Thoracic aorta (tissue), 2 donors: Measurements from ENCODE around the gene TOX2. TPM values are rescaled to one million over a fixed set of nuclear protein-coding genes. Genes with fewer than 3 reads are reported as not detected.

Experiments
- ATAC-seq: fragments of 150-250 bp; one replicate; pipeline ENCODE4 v1.8.0; 2017; ENCODE audit warnings: low read depth; ENCODE audit not compliant: insufficient number of reproducible peaks, low FRiP score
- DNase-seq: peaks from one replicate; pipeline ENCODE4 v3.0.0-alpha.2; 2020; ENCODE audit warnings: low spot score
- H3K27ac ChIP-seq, 2 donors: fragments of 200-600 bp; sonication (generic); 1 replicate in 1 of 2; 2 replicates in 1 of 2; pipeline ENCODE4 v1.5.1; 2016; ENCODE audit warnings: mild to moderate bottlenecking in 2 of 2, moderate library complexity in 2 of 2
- H3K27me3 ChIP-seq: fragments of 200-600 bp; sonication (generic); replicated peaks from 2 replicates; pipeline ENCODE4 v1.6.0; 2016; ENCODE audit warnings: mild to moderate bottlenecking; ENCODE audit not compliant: insufficient read depth
- H3K36me3 ChIP-seq: fragments of 200-600 bp; sonication (generic); one replicate; pipeline ENCODE4 v1.5.1; 2016
- H3K4me1 ChIP-seq, 2 donors: fragments of 200-600 bp; sonication (generic); 1 replicate in 1 of 2; 2 replicates in 1 of 2; pipeline versions ENCODE4 v1.5.1 to v1.6.0; 2016; ENCODE audit warnings: low read depth in 2 of 2, mild to moderate bottlenecking in 1 of 2; ENCODE audit not compliant: control insufficient read depth in 1 of 2
- H3K4me3 ChIP-seq: fragments of 200-600 bp; sonication (generic); 2 replicates; pipeline ENCODE4 v1.5.1; 2016; ENCODE audit warnings: mild to moderate bottlenecking
- H3K9me3 ChIP-seq: fragments of 200-600 bp; sonication (generic); 2 replicates; pipeline ENCODE4 v1.5.1; 2016
- total RNA-seq, 2 donors: library from RNA; depleted of rRNA; stranded (reverse); fragments of >200 nt; gene quantifications; one replicate each; pipeline versions ENCODE4 v1.1.0 to v1.2.3, GENCODE V29; 2016
- TF ChIP-seq, protein P1 (sequence below): fragments of 200-600 bp; sonication (generic); IDR thresholded peaks from one replicate; pipeline ENCODE4 v1.5.1; 2019; ENCODE audit warnings: antibody characterized with exemption

Gene TOX2
- total RNA-seq, 2 donors from 2014 or later = 4.2 to 14.6 TPM

DNA sequence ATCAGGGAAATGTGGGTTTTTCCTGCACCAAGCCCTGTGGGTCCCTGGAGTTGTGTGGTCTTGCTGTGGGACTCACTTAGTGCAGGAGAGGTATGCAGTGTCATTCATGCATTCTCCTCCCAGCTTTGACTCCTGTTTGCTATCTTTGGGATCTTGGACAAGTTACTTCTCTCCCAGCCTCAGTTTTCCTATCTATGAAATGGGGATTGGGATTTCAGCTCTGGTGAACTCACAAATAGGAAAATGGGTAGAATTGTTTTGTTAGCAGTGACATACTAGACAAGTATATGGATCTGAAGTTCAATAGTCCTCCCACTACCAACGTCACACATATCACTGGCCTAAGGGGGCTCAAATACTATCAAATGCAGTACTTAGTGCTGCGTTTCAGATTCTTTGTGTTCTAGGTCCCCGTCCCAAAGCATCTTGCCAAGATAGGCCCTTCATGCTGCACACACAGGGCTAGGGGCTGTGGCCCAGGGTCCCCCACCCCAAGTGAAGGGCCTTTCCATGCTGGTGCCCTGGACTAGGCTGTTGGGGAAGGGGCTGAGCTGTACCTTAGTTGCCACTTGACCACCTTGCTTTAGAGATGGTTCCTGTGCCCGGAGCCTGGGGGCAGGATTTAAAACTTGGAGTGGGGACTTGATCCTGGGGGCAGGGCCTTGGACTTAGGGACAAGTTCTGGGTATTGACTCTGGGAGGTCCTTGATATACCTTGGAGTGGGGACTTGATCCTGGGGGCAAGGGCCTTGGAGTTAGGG lies 98.0 kb downstream of the TOX2 start:
- Histone ChIP-seq H3K27ac (no peak overlapping the region), H3K9me3 (no peaks in the 10 kb centered on the region), H3K4me1 (peaks cover 13 to 57% of the 10 kb centered on the region in 2 donors), H3K4me3 (no peak overlapping the region), H3K27me3 (no peaks in the 10 kb centered on the region), H3K36me3 (no peaks in the 10 kb centered on the region)
- DNase-seq = no peak
- TF ChIP-seq, protein P1, sequence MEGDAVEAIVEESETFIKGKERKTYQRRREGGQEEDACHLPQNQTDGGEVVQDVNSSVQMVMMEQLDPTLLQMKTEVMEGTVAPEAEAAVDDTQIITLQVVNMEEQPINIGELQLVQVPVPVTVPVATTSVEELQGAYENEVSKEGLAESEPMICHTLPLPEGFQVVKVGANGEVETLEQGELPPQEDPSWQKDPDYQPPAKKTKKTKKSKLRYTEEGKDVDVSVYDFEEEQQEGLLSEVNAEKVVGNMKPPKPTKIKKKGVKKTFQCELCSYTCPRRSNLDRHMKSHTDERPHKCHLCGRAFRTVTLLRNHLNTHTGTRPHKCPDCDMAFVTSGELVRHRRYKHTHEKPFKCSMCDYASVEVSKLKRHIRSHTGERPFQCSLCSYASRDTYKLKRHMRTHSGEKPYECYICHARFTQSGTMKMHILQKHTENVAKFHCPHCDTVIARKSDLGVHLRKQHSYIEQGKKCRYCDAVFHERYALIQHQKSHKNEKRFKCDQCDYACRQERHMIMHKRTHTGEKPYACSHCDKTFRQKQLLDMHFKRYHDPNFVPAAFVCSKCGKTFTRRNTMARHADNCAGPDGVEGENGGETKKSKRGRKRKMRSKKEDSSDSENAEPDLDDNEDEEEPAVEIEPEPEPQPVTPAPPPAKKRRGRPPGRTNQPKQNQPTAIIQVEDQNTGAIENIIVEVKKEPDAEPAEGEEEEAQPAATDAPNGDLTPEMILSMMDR = no peak
- no peak for ATAC-seq

DNA sequence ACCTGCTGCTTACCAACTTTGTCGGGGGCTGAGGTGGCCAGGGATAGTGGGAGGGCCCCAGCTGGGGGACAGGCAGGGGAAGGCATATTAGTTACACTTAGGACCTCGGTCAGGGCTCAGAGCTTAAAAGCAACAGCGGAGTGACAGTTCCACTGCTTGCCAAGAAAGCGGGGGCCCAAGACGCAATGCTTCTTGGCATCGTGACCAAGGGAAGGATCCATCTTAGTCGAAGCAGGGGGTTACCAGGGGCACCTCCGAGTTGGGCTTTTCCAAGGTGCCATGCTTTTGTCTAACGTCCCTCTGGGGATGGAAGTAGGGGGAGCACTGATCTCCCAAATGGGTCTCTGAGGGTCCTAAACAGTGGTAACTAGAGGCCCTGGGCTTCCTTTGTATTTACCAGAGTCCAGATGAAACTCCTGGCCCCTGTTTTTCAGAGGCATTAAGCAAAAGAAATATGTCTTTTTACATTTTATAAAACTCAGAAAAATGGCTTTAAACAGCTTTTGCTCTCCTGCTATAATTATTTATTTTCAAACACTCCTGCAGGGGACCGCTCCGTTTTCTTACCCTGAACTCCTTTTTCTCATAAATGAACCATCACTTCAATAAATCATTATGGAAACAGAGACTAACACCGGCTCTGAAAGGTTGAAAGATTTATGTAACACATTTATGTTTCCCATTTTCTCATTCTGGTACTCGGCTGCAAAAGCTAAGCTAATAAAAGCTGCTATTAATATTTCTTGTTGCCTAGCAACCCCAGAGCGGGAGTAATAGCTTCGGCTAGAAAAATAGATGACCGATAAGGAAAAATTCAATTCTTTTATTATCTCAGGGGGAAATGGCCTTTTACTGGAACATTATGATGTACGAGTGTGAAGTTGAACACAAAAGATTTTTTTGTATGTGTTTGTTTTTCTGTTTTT lies 100.4 kb downstream of the TOX2 start:
- Histone ChIP-seq H3K4me1 (peaks cover 8 to 72% of the 10 kb centered on the region in 2 donors), H3K27ac (peak overlapping the region; percentile 33 to 48), H3K9me3 (no peaks in the 10 kb centered on the region), H3K27me3 (no peaks in the 10 kb centered on the region), H3K4me3 (peak overlapping the region; percentile 55), H3K36me3 (no peaks in the 10 kb centered on the region)
- ATAC-seq (no peak), DNase-seq (no peak)
- TF ChIP-seq, protein P1 = no peak

DNA sequence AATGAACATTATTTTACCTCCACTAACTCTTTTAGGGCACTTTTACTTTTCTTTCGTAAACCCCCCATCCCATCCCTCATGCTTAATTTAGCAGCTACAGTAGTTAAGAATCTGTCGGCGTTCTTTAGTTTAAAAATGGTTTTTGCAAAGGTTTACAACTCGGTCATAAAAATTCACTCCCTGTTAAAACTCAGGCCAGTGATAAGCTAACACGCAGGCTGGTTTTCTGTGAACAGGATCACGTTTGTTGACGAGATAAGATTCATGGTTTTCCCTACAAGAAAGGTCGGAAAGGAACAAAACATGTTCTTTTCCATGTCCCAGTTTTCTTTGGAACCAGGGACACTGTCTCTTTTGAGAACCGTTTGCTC lies 101.1 kb downstream of the TOX2 start:
- Histone ChIP-seq H3K4me1 (peaks cover 8 to 67% of the 10 kb centered on the region in 2 donors), H3K36me3 (no peaks in the 10 kb centered on the region), H3K27me3 (no peaks in the 10 kb centered on the region), H3K9me3 (no peaks in the 10 kb centered on the region), H3K4me3 (peak overlapping the region; percentile 55), H3K27ac (peak overlapping the region; percentile 30 to 48)
- TF ChIP-seq, protein P1 = no peak
- no peak for DNase-seq
- ATAC-seq = no peak

DNA sequence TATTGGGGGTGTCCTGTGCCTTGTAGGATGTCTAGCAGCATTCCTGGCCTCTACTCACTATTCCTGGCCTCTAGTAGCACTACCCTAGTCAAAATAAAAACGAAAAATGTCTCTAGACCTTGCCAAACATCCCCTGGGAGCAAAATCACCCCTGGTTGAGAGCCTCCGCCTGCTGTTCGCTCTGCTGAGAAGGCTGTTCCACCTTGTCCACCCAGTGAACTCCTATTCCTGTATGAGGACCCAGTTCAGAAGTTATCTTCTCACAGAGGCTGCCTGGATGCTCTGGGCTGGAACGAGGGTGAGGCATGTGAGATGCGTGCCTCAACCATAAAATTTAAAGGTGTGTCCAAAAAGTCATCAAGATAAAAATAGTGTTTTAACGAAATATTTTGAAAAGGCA lies 101.9 kb downstream of the TOX2 start:
- ATAC-seq (no peak), DNase-seq (no peak)
- H3K36me3 ChIP-seq = no peaks in the 10 kb centered on the region
- no peaks in the 10 kb centered on the region for H3K9me3 ChIP-seq
- no peaks in the 10 kb centered on the region for H3K27me3 ChIP-seq
- H3K27ac ChIP-seq = peak overlapping the region; percentile 11 to 48
- peaks cover 8 to 66% of the 10 kb centered on the region in 2 donors for H3K4me1 ChIP-seq
- TF ChIP-seq, protein P1 = no peak
- no peak overlapping the region for H3K4me3 ChIP-seq

DNA sequence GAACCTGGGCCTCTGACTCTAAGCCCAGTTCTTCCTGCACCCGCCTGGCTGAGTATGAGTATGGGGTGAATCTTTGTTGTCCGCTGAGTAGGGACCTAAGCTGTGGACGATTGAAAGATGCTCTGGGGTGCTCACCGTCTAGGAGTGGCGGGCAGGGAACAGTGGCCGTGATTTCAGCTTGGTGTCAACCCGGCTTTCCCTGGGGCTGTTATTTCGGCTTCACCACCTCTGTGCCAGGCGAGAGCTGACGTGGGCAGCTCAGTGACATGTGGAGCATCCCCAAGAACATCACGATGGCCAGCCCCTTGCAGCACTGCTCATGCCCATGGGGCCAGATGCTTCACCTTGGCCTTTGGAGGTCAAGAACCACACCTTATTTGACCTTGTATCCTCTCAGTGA lies 102.6 kb downstream of the TOX2 start:
- Histone ChIP-seq H3K4me3 (no peak overlapping the region), H3K9me3 (no peaks in the 10 kb centered on the region), H3K36me3 (no peaks in the 10 kb centered on the region), H3K27me3 (no peaks in the 10 kb centered on the region), H3K4me1 (peaks cover 8 to 65% of the 10 kb centered on the region in 2 donors), H3K27ac (peak overlapping the region in 1 of 2 donors; percentile 85)
- no peak for DNase-seq
- ATAC-seq = no peak
- TF ChIP-seq, protein P1 = no peak
